ENCODE data around the gene NDUFS1.

GRCh38 chr2:206085742-206086445 lies 73.3 kb downstream of the NDUFS1 start, which contains the start of gene INO80D:
- TF ChIP-seq RAD21 (IDR thresholded peaks at IDR 0.05 in 1 of 2, conservative IDR thresholded peaks at IDR 0.05 in 1 of 2; ENCODE audit: low read depth in 2 of 2, low read length in 2 of 2) = peak; percentile 37
- TF ChIP-seq, protein P1, sequence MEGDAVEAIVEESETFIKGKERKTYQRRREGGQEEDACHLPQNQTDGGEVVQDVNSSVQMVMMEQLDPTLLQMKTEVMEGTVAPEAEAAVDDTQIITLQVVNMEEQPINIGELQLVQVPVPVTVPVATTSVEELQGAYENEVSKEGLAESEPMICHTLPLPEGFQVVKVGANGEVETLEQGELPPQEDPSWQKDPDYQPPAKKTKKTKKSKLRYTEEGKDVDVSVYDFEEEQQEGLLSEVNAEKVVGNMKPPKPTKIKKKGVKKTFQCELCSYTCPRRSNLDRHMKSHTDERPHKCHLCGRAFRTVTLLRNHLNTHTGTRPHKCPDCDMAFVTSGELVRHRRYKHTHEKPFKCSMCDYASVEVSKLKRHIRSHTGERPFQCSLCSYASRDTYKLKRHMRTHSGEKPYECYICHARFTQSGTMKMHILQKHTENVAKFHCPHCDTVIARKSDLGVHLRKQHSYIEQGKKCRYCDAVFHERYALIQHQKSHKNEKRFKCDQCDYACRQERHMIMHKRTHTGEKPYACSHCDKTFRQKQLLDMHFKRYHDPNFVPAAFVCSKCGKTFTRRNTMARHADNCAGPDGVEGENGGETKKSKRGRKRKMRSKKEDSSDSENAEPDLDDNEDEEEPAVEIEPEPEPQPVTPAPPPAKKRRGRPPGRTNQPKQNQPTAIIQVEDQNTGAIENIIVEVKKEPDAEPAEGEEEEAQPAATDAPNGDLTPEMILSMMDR (IDR thresholded peaks at IDR 0.05; ENCODE audit: control extremely low read depth in 1 of 3, insufficient read depth in 1 of 3, low read depth in 1 of 3, low read length in 3 of 3) = peak in 2 of 3 experiments; percentile 47 to 52; a peak in 2 of 4 replicates
- TF ChIP-seq EZH2 (IDR thresholded peaks at IDR 0.05; ENCODE audit: low read depth, low read length, severe bottlenecking) = no peak
- TF ChIP-seq RFX5 (IDR thresholded peaks at IDR 0.05; ENCODE audit: borderline replicate concordance, low read depth, low read length) = no peak
- TF ChIP-seq EP300 (IDR thresholded peaks at IDR 0.05; ENCODE audit: borderline replicate concordance in 1 of 2, low read depth in 2 of 2, low read length in 2 of 2) = 0 out of 3 replicates have a peak, but pooled peaks of 1 of the 2 experiments have one; percentile 3
- no peak for TF ChIP-seq NRF1 (IDR thresholded peaks at IDR 0.05; ENCODE audit: low read depth, low read length)
- TF ChIP-seq ATF2 (IDR thresholded peaks at IDR 0.05; ENCODE audit: low read length) = peak; percentile 43; the same call in 1 of the 2 replicates
- TF ChIP-seq CHD2 (IDR thresholded peaks at IDR 0.05; ENCODE audit: low read length) = no peak
- TF ChIP-seq ATF3 (IDR thresholded peaks at IDR 0.05; ENCODE audit: insufficient read depth, low read depth, low read length) = no peak
- TF ChIP-seq SP1 (IDR thresholded peaks at IDR 0.05; ENCODE audit: low read depth, low read length) = no peak
- TF ChIP-seq, protein P2, sequence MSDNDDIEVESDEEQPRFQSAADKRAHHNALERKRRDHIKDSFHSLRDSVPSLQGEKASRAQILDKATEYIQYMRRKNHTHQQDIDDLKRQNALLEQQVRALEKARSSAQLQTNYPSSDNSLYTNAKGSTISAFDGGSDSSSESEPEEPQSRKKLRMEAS (IDR thresholded peaks at IDR 0.05) = no peak
- TF ChIP-seq RNF2 (IDR thresholded peaks at IDR 0.05; ENCODE audit: borderline replicate concordance, low read depth, low read length, missing control alignments, poor library complexity, severe bottlenecking) = no peak

Measured in H1 (cell line).